ENCODE results near the gene AOPEP.
"Not testable (repeated sequence)": the region's sequence is repeated elsewhere in the genome, so short reads cannot be mapped to it uniquely, and the experiment has no call there.

The AOPEP gene

DNA sequence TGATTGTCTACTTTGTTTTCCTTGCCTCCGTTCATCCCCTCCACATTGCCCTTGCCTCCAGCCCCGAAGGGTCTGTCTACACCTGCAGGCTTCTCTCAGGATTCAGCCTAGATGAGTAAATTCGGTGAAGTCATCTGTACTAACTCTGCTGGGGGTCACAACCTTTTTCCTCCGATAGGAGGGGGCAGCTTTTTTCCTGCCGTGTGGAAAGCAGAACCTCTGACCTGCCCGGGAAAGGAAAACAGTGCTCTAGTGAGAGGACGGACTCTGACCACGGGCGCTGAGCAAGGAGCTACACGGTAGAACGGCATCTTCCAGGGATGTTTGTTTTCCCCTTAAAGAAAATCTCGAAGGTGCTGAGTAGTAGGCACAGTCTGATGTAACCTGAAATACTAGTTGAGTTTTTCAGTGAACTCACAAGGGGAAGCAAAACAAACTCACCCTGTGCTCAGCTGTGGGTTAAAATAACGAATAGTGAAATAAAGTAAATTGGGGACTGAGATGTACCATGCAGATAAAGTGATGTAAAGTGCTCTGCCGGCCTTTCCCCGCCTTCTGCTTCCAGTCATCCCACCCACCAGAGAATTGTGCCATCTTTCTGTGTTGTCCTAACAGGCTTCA, 281.8 kb downstream of the AOPEP start:
- H3K27ac Mint-ChIP-seq: no peak overlapping the region
- no peaks in the 10 kb centered on the region for H3K9me3 Mint-ChIP-seq
- H3K36me3 Mint-ChIP-seq: peaks cover 2% of the 10 kb centered on the region
- H3K27me3 Mint-ChIP-seq: peaks cover 4% of the 10 kb centered on the region
- peaks cover 5% of the 10 kb centered on the region for H3K4me1 Mint-ChIP-seq
- H3K4me3 Mint-ChIP-seq: no peak overlapping the region

DNA sequence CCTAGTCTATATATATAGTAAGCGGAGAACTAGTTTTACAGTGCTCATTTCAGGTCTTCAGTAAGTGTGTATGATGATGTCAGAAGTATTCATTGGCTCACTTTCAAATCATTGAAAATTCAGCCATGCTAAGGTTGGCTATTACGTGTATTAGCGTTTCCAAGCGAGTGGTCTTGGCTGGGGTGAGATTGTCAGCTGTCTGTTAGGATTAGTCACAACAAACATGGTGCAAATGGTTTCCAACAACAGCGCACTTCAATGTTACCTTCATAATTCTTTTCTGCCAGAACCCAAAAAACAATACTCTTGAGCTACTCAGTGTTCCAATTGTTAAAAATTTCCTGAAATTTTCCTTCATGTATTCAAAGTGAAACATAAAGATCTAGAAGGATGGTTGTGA, 283.0 kb downstream of the AOPEP start:
- H3K27me3 Mint-ChIP-seq: no peaks in the 10 kb centered on the region
- no peaks in the 10 kb centered on the region for H3K4me1 Mint-ChIP-seq
- no peak overlapping the region for H3K4me3 Mint-ChIP-seq
- H3K9me3 Mint-ChIP-seq: no peaks in the 10 kb centered on the region
- no peak overlapping the region for H3K27ac Mint-ChIP-seq
- peaks cover 2% of the 10 kb centered on the region for H3K36me3 Mint-ChIP-seq

DNA sequence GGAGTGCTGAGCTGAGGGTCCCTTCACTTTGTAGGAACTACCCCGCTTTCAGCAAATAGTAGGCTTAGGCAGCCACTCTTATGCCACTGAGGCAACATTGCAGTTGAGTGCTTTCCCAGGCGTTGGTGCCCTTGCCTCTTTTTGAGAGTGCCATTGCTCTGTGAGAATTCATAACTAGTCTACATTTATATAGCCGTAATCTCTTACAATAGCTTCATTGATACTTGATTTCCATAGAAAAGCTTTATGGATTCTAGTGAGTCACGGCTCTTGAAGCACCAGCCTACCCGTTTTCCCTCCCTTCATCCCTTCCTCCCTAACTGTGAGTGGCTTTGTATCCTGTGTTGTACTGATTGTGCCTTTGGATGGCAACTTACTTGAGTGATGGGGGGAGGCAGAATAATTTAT, 283.9 kb downstream of the AOPEP start:
- Mint-ChIP-seq H3K27ac (no peak overlapping the region), H3K27me3 (no peaks in the 10 kb centered on the region), H3K36me3 (peaks cover 2% of the 10 kb centered on the region), H3K4me1 (no peaks in the 10 kb centered on the region), H3K9me3 (no peaks in the 10 kb centered on the region), H3K4me3 (no peak overlapping the region)

DNA sequence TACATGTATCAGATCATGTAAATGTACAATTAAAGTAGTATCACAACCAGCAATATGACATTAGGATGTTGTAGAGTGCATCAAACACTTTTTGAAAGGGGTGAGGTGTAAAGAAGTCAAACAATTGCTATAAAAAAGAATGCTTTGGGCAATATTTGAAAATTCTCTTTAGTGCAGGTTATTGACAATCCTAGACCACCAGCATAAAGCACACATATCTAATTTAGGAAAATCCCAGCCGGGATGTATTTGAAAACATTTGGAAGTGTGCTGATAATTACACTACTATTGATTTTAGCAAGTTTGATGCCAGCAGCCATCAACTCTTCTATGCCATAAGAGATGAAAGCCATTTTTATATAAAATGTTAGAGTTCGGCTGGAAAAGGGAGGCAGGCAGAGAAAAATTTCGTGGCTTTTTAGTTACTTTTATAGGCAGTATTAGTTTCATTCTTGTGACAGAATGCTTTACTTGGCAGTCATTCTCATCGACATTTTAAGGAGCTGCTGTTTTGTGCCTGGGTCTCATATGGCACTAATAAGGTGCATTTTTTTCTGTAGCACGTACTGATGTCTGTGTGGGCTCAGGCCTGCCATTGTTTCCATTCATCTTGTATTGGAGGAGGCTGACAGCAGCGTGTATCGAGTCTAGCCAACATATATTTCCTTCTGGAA, 285.7 kb downstream of the AOPEP start:
- H3K27me3 Mint-ChIP-seq: no peaks in the 10 kb centered on the region
- H3K4me1 Mint-ChIP-seq: no peaks in the 10 kb centered on the region
- no peak overlapping the region for H3K4me3 Mint-ChIP-seq
- no peaks in the 10 kb centered on the region for H3K9me3 Mint-ChIP-seq
- H3K36me3 Mint-ChIP-seq: peaks cover 2% of the 10 kb centered on the region
- no peak overlapping the region for H3K27ac Mint-ChIP-seq

DNA sequence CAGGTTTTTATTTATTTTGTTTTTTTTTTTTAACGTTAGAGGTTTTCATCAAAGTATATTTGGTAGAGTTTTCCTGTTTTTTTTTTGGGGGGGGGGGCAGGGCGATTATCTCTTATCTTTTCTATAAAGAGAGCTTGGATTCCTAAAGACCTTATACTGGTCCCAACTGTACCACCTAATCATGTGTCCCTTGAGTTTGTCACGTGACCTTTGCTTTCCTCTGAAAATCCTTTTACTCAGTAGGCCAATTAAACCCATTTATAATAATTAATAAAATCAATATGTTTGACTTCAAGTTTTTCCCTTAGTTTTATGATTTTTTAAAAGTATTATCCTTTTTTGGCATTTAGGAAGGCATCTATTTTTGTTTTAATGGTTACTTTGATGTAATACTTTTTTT, 286.4 kb downstream of the AOPEP start:
- Mint-ChIP-seq H3K27ac (no peak overlapping the region), H3K4me1 (no peaks in the 10 kb centered on the region), H3K9me3 (no peaks in the 10 kb centered on the region), H3K36me3 (no peaks in the 10 kb centered on the region), H3K4me3 (no peak overlapping the region), H3K27me3 (no peaks in the 10 kb centered on the region)

DNA sequence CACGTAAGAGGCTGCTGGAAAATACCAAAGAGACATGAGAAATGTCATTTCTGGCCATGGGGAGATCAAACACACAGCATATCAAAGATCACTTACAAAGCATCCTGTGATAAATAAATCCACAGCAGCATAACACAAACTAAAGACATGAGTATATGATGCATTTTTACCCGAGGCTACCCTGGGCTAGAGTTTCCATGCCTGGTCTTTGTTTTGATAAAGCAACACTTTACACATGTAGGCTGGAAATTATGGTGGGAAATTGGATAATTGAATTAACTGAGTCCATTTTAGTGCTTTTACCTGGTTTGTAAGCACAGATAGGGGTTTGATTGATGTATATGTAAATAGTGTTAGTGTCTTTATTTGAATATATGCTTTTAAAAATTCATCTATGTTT, 288.4 kb downstream of the AOPEP start:
- Mint-ChIP-seq H3K27me3 (no peaks in the 10 kb centered on the region), H3K9me3 (no peaks in the 10 kb centered on the region), H3K27ac (no peak overlapping the region), H3K4me3 (no peak overlapping the region), H3K4me1 (no peaks in the 10 kb centered on the region), H3K36me3 (peaks cover 2% of the 10 kb centered on the region)

DNA sequence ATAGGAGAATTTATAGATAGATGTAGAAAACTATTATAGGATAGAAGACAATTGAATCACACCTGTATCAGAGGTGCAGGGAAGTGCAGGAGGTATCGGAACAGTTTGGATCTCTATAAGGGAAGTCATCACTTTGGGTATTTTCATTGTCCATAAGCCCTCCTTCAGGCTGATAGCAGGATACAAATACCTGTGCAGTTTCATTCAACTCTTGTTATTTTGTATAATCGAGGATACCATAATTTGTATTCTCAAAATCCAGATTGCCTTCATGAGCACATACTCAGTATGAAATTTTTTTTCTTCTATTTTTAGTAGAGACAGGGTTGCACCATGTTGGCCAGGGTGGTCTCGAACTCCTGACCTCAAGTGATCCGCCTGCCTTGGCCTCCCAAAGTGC, 289.1 kb downstream of the AOPEP start:
- Mint-ChIP-seq H3K4me3 (no peak overlapping the region), H3K27me3 (no peaks in the 10 kb centered on the region)

DNA sequence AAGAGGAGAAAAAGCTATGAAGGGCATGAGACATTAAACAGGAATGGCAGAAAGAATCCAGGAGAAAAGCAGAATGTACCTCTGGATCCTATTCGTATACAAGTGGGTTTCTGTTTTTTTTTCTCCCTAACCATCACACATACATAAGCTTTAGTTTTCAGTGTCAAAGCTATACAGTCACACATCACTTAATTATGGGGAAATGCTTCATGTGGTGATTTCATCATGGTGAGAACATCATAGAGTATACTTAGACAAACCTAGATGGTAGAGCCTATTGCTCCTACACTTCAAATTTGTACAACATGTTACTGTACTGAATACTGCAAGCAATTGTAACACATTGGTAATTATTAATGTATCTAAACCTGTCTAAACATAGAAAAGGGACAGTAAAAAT, 290.6 kb downstream of the AOPEP start:
- Mint-ChIP-seq H3K27me3 (no peaks in the 10 kb centered on the region), H3K9me3 (no peaks in the 10 kb centered on the region), H3K4me3 (no peak overlapping the region), H3K36me3 (peaks cover 5% of the 10 kb centered on the region), H3K4me1 (no peaks in the 10 kb centered on the region), H3K27ac (no peak overlapping the region)

More for the DNA sequence above, 289.1 kb downstream of the AOPEP start:
- peaks cover 2% of the 10 kb centered on the region for H3K36me3 Mint-ChIP-seq
- no peaks in the 10 kb centered on the region for H3K9me3 Mint-ChIP-seq
- H3K4me1 Mint-ChIP-seq: no peaks in the 10 kb centered on the region
- no peak overlapping the region for H3K27ac Mint-ChIP-seq

DNA sequence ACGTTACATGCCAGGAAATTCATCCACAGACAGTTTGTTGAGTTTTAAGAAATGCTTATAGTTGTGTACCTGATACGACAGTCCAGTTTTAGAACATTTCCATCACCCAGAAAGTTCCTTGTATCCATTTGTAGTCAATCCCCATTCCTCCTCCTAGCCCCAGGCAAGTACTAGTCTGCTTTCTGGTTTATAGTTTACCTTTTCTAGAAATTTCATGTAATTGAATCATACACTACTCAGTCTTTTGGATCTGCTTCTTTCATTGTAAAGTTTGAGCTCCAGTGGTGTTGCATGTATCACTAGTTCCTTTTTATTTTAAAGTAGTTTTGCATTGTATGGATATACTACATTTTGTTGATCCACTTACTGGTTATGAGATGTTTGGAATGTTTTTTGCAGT, 291.2 kb downstream of the AOPEP start:
- H3K27ac Mint-ChIP-seq: no peak overlapping the region
- H3K36me3 Mint-ChIP-seq: peaks cover 5% of the 10 kb centered on the region
- no peak overlapping the region for H3K4me3 Mint-ChIP-seq
- H3K4me1 Mint-ChIP-seq: no peaks in the 10 kb centered on the region
- H3K9me3 Mint-ChIP-seq: no peaks in the 10 kb centered on the region
- H3K27me3 Mint-ChIP-seq: no peaks in the 10 kb centered on the region

DNA sequence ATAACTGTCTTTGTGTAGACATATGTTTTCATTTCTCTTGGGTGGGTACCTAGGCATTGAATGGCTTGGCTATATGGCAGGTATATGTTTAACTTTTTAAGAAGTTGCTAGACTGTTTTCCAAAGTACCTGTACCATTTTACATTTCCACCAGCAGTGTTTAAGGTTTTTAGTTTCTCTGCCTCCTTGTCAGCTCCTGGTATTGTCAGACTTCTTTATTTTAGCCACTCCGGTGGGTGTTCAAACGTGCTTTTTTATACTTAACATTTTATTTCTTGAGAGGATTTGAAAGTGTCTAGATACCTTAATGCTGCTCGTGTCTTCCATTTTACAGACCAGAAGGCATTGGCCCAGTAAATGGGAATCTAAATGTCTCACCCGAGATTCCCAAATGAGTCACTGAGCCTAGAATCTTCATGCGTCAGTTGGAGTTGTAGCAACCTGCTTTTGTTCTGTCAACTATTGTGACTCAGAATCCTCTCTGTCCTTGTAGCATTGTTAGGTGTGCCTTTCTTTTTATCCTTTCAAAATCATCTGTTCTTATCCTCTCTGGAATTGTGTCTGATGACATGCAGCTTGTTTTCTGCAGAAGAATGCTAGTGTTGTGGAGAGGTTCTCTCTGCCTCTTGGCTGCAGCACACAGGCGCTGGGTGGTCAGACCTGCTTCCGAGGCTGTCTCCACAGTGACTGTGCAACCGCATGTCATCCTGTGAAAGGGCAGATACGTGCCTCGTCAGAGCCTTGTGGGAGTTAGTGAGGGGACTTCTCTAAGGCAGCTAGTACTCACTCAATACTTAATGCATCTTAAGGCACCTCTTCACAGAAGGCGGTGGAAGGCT, 291.8 kb downstream of the AOPEP start:
- Mint-ChIP-seq H3K4me1 (no peaks in the 10 kb centered on the region), H3K36me3 (peaks cover 5% of the 10 kb centered on the region), H3K27ac (no peak overlapping the region), H3K9me3 (no peaks in the 10 kb centered on the region), H3K27me3 (no peaks in the 10 kb centered on the region), H3K4me3 (no peak overlapping the region)

DNA sequence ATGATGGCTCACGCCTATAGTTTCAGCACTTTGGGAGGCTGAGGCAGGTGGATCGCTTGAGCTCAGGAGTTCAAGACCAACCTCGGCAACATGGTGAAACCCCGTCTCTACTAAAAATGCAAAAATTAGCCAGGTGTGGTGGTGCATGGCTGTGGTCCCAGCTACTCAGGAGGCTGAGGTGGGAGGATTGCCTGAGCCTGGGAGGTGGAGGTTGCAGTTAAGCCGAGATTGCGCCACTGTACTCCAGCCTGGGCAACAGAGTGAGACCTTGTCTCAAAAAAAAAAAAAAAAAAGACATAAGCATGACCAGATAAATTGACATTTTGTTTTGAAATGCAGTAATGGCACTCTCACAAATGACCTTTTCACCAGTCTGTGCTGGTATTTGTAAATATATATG, 294.1 kb downstream of the AOPEP start:
- not testable (repeated sequence) for H3K9me3 Mint-ChIP-seq

DNA sequence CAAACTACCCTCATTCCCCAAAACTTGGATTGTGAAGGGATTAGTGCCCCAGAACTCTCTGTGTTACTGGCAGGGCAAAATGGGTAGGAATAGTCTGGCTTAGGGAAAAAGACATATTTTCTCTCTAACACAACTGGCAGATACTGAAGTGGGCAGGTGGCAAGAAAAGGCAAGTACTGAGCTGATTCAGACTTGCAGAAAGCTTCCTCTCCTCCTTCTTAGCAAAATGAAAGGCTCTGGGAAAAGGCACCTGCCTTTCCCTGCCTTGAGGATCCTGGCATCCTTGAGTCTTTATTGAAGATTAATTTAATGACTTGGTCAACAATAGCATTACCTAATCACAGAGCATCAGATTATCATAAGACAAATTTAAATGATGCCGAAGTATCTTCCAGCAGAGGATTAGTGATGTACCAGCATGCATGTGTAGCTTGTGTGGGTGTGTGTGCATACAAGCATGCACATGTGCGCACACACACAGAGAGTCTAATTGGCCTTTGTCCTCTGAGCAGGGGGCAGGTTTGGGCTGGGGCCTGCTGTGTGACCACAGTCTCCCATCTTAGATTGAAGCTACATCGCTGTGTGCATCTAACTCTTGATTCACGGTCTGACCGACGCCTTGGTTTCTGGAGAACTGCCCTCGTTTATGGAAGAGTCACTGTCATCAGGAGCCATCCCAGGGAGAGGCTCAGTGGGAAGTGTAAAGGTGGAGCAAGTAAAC, 294.8 kb downstream of the AOPEP start:
- Mint-ChIP-seq H3K4me1 (no peaks in the 10 kb centered on the region), H3K27ac (no peak overlapping the region), H3K9me3 (no peaks in the 10 kb centered on the region), H3K36me3 (peaks cover 7% of the 10 kb centered on the region), H3K4me3 (no peak overlapping the region), H3K27me3 (no peaks in the 10 kb centered on the region)

More for the DNA sequence above, 294.1 kb downstream of the AOPEP start:
- not testable (repeated sequence) for H3K27ac Mint-ChIP-seq, H3K4me3 Mint-ChIP-seq, H3K27me3 Mint-ChIP-seq, H3K4me1 Mint-ChIP-seq, H3K36me3 Mint-ChIP-seq

DNA sequence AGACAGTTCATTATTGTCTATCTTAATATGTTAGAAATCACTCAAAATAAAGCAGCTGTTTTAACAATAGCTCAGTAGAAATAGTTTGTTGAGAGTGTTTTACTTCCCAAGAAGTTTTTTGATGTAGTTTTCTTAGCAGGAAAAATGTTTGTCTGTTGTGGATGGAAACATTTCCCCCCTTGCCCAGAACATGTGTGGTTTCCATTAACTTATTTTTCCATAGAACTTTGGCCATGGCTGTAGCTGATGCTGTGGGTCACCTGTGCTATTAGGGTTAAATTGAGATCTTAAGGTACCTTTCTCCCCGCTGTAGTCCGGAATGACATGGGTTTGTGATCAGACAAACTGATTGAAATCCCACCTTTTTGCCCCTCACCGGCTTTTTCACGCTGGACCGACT, 296.2 kb downstream of the AOPEP start:
- Mint-ChIP-seq H3K36me3 (peaks cover 7% of the 10 kb centered on the region), H3K4me3 (no peak overlapping the region), H3K27me3 (no peaks in the 10 kb centered on the region)

DNA sequence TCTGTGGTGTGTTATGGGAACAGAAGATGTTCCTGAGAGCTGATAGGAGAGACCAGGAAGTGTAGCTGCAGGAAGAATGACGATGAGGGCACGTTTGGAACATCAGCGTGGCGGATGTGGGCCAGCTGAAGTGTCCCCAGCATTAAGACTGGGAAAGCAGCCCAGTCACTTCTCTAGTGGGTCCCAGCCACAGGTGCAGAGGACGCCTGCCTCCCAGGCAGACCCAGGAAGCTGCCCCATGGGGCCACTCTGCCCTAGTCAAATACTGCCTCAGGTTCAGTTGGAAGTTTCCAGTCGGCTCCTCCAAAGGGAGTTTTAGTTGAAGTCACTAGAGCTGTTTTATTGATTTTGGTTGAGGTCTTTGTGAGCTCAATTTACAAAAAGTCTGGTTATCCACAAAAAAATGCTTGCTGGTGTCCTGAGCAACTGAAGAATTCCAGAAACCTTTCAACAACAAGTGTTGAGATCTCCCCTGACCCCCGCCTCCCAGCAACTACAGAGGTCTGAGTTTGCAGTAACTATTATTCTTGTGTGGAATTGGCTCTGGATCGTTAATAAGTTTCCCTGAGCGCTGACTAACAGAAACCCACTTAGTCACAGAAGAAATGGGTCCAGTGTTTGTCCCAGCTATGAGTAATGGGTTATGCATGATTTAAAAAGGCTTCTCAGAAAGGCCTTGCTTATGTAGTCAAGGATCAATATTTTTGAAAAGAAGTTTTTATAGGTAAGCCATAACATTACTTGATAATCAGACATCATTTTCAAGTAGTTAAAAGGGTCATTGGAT, 296.9 kb downstream of the AOPEP start:
- no peak overlapping the region for H3K4me3 Mint-ChIP-seq
- H3K36me3 Mint-ChIP-seq: peaks cover 7% of the 10 kb centered on the region
- no peaks in the 10 kb centered on the region for H3K9me3 Mint-ChIP-seq
- H3K4me1 Mint-ChIP-seq: no peaks in the 10 kb centered on the region
- no peaks in the 10 kb centered on the region for H3K27me3 Mint-ChIP-seq
- no peak overlapping the region for H3K27ac Mint-ChIP-seq

More for the DNA sequence above, 296.2 kb downstream of the AOPEP start:
- Mint-ChIP-seq H3K4me1 (no peaks in the 10 kb centered on the region), H3K9me3 (no peaks in the 10 kb centered on the region), H3K27ac (no peak overlapping the region)

DNA sequence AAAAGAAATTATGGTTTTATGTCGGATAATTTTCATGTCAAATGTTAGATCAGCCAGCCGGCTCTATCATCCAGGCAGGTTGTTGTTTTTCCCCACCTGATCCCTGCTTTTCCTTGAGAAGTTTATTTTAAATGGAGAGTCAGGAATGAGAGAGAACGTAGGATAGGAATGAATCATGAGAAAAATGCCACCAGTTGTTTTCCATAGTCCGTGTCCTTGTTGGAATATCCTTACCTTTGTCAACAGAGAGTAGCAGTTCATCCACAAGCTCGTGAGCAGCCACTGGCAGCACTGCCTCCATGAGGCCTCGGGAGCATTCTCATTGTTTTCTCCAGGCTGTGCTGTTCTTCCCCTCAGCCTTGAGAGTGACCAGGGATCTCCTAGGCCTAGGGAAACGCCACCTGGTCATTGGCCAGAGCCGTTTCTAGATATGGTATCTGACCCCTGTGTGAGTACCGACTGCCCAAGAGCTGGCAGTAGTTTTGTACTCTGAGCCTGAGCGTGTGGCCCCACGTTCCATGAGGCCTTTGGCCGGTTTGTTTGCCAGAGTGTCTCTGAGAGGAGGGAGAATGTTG, 297.7 kb downstream of the AOPEP start:
- H3K9me3 Mint-ChIP-seq: no peaks in the 10 kb centered on the region
- H3K27ac Mint-ChIP-seq: no peak overlapping the region
- no peaks in the 10 kb centered on the region for H3K4me1 Mint-ChIP-seq

More for the DNA sequence above, 297.7 kb downstream of the AOPEP start:
- peaks cover 6% of the 10 kb centered on the region for H3K36me3 Mint-ChIP-seq
- H3K4me3 Mint-ChIP-seq: no peak overlapping the region
- H3K27me3 Mint-ChIP-seq: no peaks in the 10 kb centered on the region
